Non-pigmented ciliary epithelial cell (primary cell): ENCODE measurements around the gene ATAT1.
A peak's percentile ranks its signal among the peaks of the same experiment; 100 is the strongest.

Source experiments
- DNase-seq: peaks from one replicate; pipeline ENCODE4 v3.0.0-alpha.2; 2010; ENCODE audit warnings: low read depth

The ATAT1 gene

GRCh38 chr6:30613251-30614043 lies 13.2 kb upstream of the ATAT1 start:
- DNase-seq = no peak

- DNase-seq = no peak
These were observed 12.4 kb upstream of the ATAT1 start for GRCh38 chr6:30614044-30614842.

DNA sequence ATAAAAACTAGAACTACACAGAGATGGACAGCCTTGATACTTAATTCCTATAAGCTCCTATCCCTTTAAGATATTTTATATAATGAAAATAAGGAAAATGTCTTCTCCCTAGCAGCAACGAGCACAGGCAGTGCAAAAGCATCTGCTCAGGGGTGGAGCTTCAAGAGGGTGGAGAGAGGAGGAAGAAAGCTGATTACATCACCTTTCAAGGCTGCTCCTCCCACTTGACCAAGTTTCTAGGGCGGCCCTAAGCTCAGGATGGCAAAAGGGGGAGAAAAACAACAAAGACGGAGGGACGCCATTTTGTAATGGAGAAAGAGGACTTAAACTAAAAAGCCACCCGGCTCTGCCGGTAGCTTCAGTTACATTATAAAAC lies 11.8 kb upstream of the ATAT1 start:
- DNase-seq = peak; percentile 89

DNA sequence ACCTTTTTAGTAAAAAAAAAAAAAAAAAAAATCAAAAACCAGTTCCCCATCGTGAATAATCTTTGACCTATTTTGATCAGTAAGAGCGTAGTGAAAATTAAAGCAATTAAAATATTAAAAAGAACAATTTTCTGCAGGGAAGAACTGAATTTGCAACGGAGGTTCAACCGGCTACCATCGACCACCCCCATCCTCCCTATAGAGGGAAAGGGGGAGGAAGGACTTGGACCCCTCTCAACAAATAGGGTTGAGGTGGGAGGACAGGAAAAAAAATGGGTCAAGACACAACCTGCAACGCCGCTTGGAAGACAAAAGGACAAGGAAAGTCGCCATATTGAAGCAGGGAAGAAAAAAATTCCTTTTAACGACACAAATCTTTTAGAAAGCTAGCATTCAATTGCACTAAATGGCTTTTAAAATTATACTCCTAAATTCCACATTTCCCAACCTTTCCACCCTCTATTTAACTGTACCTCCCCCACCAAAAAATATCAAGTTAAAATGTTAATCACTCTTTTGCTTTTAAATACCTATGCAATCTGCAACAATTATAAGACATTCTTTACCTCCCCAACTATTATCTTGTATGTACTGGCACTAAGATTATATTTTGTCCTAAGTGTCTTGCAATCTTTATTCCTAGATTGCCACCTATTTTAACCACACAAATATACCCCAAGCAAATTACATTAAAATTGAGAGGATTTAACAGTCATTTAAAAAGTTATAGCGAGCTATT lies 11.3 kb upstream of the ATAT1 start:
- peak; percentile 53 for DNase-seq

GRCh38 chr6:30615958-30616810 lies 10.5 kb upstream of the ATAT1 start:
- no peak for DNase-seq

- DNase-seq = peak; percentile 100
These were observed 9.7 kb upstream of the ATAT1 start, which contains the start of gene PPP1R10 for GRCh38 chr6:30616811-30617564. TSS of gene PPP1R10 (minus strand) at chr6:30617243. CDS start at chr6:30609944, 7,299 bp downstream.

- peak; percentile 93 for DNase-seq
These were observed 9.0 kb upstream of the ATAT1 start, which contains the start of gene MRPS18B for GRCh38 chr6:30617565-30618269. TSS of gene MRPS18B (plus strand) at chr6:30617840. CDS start at chr6:30617866, 26 bp downstream.

- no peak for DNase-seq
These were observed 8.3 kb upstream of the ATAT1 start for GRCh38 chr6:30618270-30618797.

DNA sequence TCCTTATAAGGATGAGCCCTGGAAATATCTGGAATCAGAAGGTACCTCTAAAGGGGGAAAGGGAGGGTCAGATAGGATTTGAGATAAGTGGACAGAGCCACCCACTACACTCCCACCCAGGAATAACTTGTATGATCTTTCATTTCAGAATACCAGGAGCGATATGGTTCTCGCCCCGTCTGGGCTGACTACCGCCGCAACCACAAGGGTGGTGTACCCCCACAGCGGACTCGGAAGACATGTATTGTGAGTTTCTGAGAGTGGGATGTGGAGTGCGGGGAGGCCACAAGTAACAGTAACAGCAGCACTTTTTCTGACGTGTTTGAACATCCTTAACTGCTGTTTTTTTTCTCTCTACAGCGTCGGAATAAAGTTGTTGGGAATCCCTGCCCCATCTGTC lies 7.1 kb upstream of the ATAT1 start:
- DNase-seq = no peak

- no peak for DNase-seq
These were observed 1.2 kb upstream of the ATAT1 start for GRCh38 chr6:30625511-30625910.

- no peak for DNase-seq
These were observed 9.2 kb downstream of the ATAT1 start for GRCh38 chr6:30635834-30636233.

DNA sequence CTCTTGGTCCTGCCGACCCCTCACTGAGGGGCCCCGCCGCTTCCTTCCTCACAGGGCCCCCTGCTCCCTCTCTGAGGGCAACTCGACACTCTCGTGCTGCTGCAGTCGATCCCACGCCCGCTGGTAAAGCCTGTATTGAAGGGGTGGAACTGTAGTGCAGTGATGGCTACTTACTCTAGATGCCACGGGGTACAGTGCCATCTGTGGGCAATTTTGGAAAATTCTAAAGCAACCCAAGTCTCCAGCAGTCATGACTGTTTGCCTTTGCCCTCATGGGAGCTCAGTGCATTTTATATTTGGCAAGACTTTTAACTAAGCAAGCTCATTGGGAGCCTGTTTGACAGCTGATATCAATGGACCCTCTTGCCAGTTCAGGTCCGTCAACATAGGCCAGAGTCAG lies 13.8 kb downstream of the ATAT1 start:
- DNase-seq = no peak

DNA sequence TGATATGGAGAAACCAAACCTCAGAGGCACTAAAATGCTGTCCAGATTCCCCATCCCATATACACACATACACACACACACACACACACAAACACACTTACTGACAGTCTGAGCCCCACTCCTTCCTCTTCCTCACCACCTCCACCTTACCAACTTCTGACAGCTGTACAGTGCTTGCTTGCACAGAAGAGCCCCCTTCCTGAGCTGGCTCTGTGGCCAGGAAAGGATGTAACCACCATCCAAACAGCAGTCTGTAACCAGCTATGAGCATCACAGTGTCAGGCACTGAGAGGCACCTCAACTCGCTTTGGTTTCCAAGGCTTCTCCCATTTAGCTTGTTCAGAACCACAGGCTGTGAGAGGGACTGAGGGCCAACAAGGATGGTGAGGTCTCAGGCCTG lies 14.4 kb downstream of the ATAT1 start:
- DNase-seq = no peak

DNA sequence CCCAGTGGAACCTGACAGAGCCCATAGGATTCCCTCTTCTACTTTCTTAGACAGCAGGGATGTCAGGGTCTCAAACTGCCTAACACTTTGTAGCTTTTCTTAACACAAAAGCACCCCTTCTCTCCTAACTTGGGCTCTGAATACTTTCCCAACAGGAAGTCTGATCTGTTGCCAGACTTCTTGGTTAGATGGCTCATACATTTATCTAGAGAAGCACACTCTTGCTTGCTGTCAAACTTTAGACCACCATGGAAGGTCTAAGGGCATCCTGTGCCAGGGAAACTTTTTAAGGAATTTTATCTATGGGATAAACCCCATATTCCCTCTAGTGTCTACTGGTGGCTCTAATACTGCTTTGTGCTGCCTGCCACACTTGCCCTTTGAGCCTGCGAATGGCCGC lies 17.0 kb downstream of the ATAT1 start:
- DNase-seq = no peak

DNA sequence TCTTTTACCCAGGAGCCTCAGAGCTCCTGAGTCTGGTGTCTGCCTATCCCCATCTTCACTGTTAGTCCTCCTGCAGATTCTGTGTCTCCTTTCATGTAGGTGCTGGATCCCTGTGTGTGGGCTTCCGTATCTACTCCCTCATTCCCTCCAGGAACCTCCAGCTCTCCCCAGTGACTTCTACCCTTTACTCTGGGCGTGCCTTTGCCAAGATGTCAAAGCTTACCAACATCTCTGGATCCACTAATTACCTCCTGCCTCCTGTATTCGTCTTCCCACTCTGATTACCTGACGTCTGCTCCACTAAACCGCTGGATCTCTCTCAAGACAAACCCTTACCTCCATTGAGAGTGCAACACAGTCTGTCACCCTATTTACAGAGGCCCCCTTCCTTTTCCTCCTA lies 18.1 kb downstream of the ATAT1 start:
- no peak for DNase-seq

- DNase-seq = no peak
These were observed 19.3 kb downstream of the ATAT1 start for GRCh38 chr6:30645989-30646388.

DNA sequence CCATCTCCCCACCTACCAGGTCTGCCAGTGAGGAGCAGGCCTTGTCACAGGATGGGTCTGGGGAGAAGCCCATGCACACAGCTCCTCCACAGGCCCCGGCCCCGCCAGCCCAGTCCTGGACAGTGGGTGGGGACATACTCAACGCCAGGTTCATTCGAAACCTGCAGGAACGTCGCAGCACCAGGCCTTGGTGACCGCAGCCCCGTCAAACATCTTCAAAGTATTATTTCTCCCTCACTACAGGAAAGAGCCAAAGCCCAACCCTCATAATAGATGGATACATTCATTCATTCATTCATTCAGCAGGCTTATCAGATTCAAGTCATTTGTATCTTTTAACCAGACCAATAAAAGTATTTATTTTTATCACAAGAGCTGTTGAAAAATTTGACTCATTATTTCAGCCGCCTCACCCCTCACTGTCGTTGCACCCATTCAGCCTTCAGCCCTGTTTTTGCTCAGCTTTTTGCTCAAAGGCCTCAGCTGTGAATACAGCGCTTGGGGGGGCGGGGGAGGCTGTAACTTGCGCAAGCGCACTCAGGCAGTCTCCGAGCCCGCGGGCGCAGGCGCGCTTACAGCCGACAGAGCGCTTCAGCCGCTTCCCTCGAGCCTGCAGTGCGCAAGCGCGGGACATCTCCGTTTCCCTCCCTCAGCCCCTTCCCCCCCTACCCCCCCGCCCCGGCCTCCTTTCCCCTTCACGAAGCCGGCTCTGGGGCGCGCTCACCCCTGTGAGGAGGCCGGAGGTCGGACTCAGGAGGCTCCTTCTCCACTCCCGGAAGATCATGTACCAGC lies 20.0 kb downstream of the ATAT1 start, which contains the start of gene C6orf136:
TSS of gene C6orf136 (plus strand) at position 684 of the 792 bp plus-strand sequence. CDS start at position 783, 99 bp downstream.
- DNase-seq = peak; percentile 59

DNA sequence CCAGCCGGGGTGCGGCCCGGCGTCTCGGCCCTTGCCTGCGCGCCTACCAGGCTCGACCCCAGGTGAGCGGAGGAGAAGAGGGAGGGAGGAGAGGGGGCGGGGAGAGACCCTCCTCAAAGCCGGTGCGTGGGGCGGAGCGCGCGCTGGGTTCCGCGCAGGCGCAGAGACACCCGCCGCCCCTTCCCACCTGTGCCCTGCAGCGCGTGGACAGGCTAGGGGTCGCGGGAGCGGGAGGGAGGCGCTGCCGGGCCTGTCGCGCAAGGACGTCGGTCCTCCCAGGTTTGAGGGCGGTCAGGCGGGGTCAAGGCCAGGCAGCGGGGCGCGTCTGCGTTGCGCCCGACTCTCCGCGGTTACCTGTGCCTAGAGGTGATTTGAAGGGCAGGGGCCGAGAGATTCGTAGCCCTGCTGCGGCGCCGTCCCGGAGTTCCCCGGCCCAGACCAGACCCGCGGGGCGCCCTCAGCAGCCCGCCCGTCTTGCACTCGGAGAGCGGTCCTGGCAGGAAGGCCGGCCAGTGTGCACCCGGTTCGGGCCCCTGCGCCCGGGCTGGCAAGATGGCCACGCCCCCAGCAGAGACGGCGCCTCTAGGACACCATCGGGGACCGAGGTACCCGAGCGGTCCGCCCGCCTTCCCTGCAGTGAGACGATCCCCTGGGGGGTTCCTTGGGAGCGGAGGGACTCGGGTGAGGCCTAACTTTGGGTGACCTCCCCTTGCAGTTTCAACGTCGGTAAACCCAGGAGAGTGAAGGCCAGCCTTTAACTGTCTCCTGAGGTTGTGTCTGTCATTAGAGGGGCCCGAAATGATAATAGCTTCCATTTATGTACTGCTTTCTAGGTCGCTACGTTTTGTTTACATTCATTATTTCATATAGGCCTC lies 20.8 kb downstream of the ATAT1 start:
- DNase-seq = no peak
